Glutamatergic neuron (in vitro differentiated cells): ENCODE data around the gene RBFOX2. TPM values are rescaled to one million over a fixed set of nuclear protein-coding genes. Genes with fewer than 3 reads are reported as not detected.

Experiments used
- DNase-seq: peaks from one replicate; pipeline ENCODE4 v3.0.0; 2022
- H3K27ac Mint-ChIP-seq: one replicate; pipeline ENCODE4 v1.8.0; 2020; ENCODE audit warnings: mild to moderate bottlenecking, mixed read lengths, inconsistent platforms; ENCODE audit not compliant: unreplicated experiment
- H3K27me3 Mint-ChIP-seq: one replicate; pipeline ENCODE4 v1.8.0; 2020; ENCODE audit warnings: mild to moderate bottlenecking, moderate library complexity, mixed read lengths, inconsistent platforms; ENCODE audit not compliant: unreplicated experiment
- H3K36me3 Mint-ChIP-seq: one replicate; pipeline ENCODE4 v1.8.0; 2020; ENCODE audit warnings: mild to moderate bottlenecking, mixed read lengths, inconsistent platforms; ENCODE audit not compliant: unreplicated experiment
- H3K4me1 Mint-ChIP-seq: one replicate; pipeline ENCODE4 v1.8.0; 2020; ENCODE audit warnings: mild to moderate bottlenecking, low read depth, mixed read lengths, inconsistent platforms; ENCODE audit not compliant: unreplicated experiment
- H3K4me3 Mint-ChIP-seq: one replicate; pipeline ENCODE4 v1.8.0; 2020; ENCODE audit warnings: mild to moderate bottlenecking, mixed read lengths, inconsistent platforms; ENCODE audit not compliant: unreplicated experiment
- H3K9me3 Mint-ChIP-seq: one replicate; pipeline ENCODE4 v1.8.0; 2020; ENCODE audit warnings: mild to moderate bottlenecking, moderate library complexity, mixed read lengths, inconsistent platforms; ENCODE audit not compliant: unreplicated experiment
- total RNA-seq: library from RNA; stranded (reverse); fragmentation: NEBNext Ultra II Directional; extraction: Animal tissue kit (Norgen Biotek cat#: 25700); gene quantifications from one replicate; pipeline ENCODE4 v1.2.1, GENCODE V29; 2021; ENCODE audit not compliant: unreplicated experiment
- TF ChIP-seq, protein P1 (sequence below): fragments of 200-600 bp; sonication (generic); IDR thresholded peaks from one replicate; pipeline ENCODE4 v1.5.0; 2021; ENCODE audit not compliant: partially characterized antibody, unreplicated experiment

The RBFOX2 gene
- total RNA-seq, 1 donor from 2014 or later = 380 TPM

DNA sequence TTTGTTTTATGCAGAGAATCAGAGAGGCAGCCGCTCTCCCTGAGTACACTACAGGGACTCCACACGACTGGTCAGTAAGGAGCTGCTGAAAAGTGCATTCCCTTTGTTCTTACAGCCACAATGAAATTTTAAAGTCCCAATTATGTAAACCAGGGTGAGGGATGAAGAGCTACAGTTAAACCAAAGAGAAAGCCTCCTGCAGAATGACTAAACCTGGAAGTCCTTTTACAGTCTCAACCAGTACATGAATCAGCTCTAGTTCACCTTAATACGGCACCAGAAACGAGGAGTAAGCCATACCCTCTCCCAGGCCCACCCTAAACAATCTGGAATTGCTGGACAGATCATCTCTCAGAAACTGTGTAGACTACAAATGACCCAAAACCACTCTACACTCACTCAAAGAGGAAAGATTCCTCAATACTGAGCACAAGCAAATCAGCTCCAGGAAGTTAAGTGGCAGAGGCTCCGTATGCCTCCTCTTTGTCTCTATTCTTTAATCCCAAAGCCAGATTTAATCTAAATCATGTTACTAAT, 113.1 kb downstream of the RBFOX2 start:
- Mint-ChIP-seq H3K36me3 (no peaks in the 10 kb centered on the region), H3K27me3 (no peaks in the 10 kb centered on the region), H3K9me3 (peaks cover 5% of the 10 kb centered on the region), H3K4me3 (peak overlapping the region; percentile 85), H3K27ac (peak overlapping the region; percentile 90), H3K4me1 (peaks cover 62% of the 10 kb centered on the region)
- TF ChIP-seq, protein P1, sequence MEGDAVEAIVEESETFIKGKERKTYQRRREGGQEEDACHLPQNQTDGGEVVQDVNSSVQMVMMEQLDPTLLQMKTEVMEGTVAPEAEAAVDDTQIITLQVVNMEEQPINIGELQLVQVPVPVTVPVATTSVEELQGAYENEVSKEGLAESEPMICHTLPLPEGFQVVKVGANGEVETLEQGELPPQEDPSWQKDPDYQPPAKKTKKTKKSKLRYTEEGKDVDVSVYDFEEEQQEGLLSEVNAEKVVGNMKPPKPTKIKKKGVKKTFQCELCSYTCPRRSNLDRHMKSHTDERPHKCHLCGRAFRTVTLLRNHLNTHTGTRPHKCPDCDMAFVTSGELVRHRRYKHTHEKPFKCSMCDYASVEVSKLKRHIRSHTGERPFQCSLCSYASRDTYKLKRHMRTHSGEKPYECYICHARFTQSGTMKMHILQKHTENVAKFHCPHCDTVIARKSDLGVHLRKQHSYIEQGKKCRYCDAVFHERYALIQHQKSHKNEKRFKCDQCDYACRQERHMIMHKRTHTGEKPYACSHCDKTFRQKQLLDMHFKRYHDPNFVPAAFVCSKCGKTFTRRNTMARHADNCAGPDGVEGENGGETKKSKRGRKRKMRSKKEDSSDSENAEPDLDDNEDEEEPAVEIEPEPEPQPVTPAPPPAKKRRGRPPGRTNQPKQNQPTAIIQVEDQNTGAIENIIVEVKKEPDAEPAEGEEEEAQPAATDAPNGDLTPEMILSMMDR = no peak
- no peak for DNase-seq

DNA sequence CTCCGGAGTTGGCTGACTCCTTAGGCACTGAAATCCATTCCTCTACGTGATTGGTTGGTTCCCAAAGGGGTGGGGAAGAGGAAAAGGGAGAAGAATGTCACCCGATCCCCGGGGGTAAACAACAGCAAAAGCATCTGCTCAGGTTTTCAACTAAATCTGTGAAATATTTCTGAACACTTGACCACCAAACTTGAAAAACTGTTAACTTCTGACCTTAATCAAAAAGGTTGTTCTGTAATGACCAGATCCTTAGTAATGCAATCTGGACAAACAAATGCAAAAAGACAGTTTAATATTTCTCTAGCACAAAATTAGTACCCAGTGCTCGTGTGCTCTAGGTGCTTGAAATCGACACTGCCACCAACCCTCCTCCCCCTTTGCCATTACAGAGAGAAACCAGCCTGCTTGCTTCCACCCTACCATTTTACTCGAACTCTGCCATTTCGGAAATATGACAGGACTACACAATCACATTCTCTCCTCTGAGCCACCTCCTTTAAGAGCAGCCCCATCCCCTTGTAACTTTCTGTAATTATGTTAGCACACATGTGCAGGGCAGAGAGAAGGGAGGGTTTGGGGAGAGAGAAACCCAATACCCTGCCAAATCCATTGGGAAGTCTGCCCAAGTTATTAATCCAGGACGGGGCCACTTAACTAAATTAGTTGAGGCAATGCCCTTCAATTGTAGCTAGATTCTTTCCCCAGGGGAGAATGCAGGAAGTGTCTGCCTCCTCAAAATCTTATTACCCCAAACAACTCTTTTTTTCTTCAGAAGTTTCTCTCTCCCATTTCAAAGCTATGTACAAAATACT, 113.8 kb downstream of the RBFOX2 start:
- peak overlapping the region; percentile 90 for H3K27ac Mint-ChIP-seq
- H3K4me3 Mint-ChIP-seq = peak overlapping the region; percentile 85
- TF ChIP-seq, protein P1 = no peak
- H3K9me3 Mint-ChIP-seq = peaks cover 5% of the 10 kb centered on the region
- no peaks in the 10 kb centered on the region for H3K27me3 Mint-ChIP-seq
- H3K4me1 Mint-ChIP-seq = peaks cover 61% of the 10 kb centered on the region
- DNase-seq = no peak
- H3K36me3 Mint-ChIP-seq = no peaks in the 10 kb centered on the region

DNA sequence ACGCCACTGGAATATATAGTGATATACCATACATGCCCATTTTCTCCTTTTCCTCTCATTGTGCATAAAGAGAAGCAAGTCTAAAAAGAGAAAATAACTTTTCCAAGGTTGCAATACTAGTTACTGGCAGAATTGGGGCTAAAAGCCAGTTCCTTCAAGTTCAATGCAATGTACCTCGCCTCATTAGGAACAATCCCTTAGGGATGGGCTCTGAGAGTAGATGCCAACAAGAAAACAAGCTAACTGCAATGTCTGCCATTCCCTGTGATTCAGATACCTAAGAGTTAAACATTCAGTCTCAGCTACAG, 114.3 kb downstream of the RBFOX2 start:
- no peaks in the 10 kb centered on the region for H3K27me3 Mint-ChIP-seq
- H3K9me3 Mint-ChIP-seq = peaks cover 2% of the 10 kb centered on the region
- no peak for DNase-seq
- peak overlapping the region; percentile 90 for H3K27ac Mint-ChIP-seq
- no peaks in the 10 kb centered on the region for H3K36me3 Mint-ChIP-seq
- TF ChIP-seq, protein P1 = no peak
- H3K4me1 Mint-ChIP-seq = peaks cover 59% of the 10 kb centered on the region
- H3K4me3 Mint-ChIP-seq = peak overlapping the region; percentile 85

- TF ChIP-seq, protein P1 = no peak
- Mint-ChIP-seq H3K4me3 (peak overlapping the region; percentile 85), H3K9me3 (peaks cover 2% of the 10 kb centered on the region), H3K27me3 (no peaks in the 10 kb centered on the region), H3K27ac (peak overlapping the region; percentile 57), H3K4me1 (peaks cover 58% of the 10 kb centered on the region), H3K36me3 (no peaks in the 10 kb centered on the region)
- DNase-seq = no peak
Observed at GRCh38 chr22:35913925-35914324, 114.7 kb downstream of the RBFOX2 start.

- H3K4me3 Mint-ChIP-seq = no peak overlapping the region
- H3K4me1 Mint-ChIP-seq = peaks cover 56% of the 10 kb centered on the region
- TF ChIP-seq, protein P1 = no peak
- H3K27ac Mint-ChIP-seq = no peak overlapping the region
- H3K9me3 Mint-ChIP-seq = peaks cover 2% of the 10 kb centered on the region
- H3K36me3 Mint-ChIP-seq = no peaks in the 10 kb centered on the region
- DNase-seq = no peak
- H3K27me3 Mint-ChIP-seq = no peaks in the 10 kb centered on the region
Observed at GRCh38 chr22:35912658-35913057, 116.0 kb downstream of the RBFOX2 start.
